ENCODE results near the gene FARS2.

The FARS2 gene

GRCh38 chr6:5567890-5568289, 306.6 kb downstream of the FARS2 start (continued):
- TF ChIP-seq ZNF704 (tag by site-specific recombination; IDR thresholded peaks at IDR 0.05), result no peak

GRCh38 chr6:5569491-5569890, 308.2 kb downstream of the FARS2 start:
- no peak for TF ChIP-seq SCRT2 (tag by site-specific recombination; IDR thresholded peaks at IDR 0.05)
- TF ChIP-seq ZNF510 (tag by site-specific recombination; IDR thresholded peaks at IDR 0.05; ENCODE audit: insufficient replicate concordance), result no peak
- no peak for TF ChIP-seq ZNF335 (tag by site-specific recombination; conservative IDR thresholded peaks at IDR 0.05)
- no peak for TF ChIP-seq ZFP69B (tag by site-specific recombination; IDR thresholded peaks at IDR 0.05)
- no peak for TF ChIP-seq PBX3 (CRISPR knock-in tag; IDR thresholded peaks at IDR 0.05)
- ChIA-PET POLR2A (no interaction called here), CTCF (interaction anchor here (0.6 to 0.7 kb wide), 2 partner anchors 22 to 41 kb away, joined by 3 read pairs; no protein-coding TSS in a partner anchor)
- Histone ChIP-seq H3K36me3 (ENCODE audit: control insufficient read depth in 2 of 2, insufficient read depth in 1 of 2, low read length in 2 of 2) (no peaks in the 10 kb centered on the region), H3K4me1 (ENCODE audit: control insufficient read depth, insufficient read depth, low read length) (peaks cover 2% of the 10 kb centered on the region; the same call in 1 of the 2 replicates), H3K4me3 (ENCODE audit: low read depth, low read length) (no peak overlapping the region), H3K27ac (ENCODE audit: extremely low read depth, low read depth, low read length) (no peak overlapping the region), H3K9me3 (ENCODE audit: control insufficient read depth, insufficient read depth, low read depth, low read length) (no peaks in the 10 kb centered on the region)

- Histone ChIP-seq H3K4me3 (ENCODE audit: low read depth, low read length) (no peak overlapping the region), H3K36me3 (ENCODE audit: control insufficient read depth in 2 of 2, insufficient read depth in 1 of 2, low read length in 2 of 2) (no peaks in the 10 kb centered on the region), H3K27ac (ENCODE audit: extremely low read depth, low read depth, low read length) (no peak overlapping the region), H3K4me1 (ENCODE audit: control insufficient read depth, insufficient read depth, low read length) (no peaks in the 10 kb centered on the region), H3K9me3 (ENCODE audit: control insufficient read depth, insufficient read depth, low read depth, low read length) (no peaks in the 10 kb centered on the region)
- POLR2A ChIA-PET, result no interaction called here
- TF ChIP-seq ZNF585B (tag by site-specific recombination; IDR thresholded peaks at IDR 0.05) (no peak), ZNF76 (tag by site-specific recombination; IDR thresholded peaks at IDR 0.05; ENCODE audit: borderline replicate concordance, low read depth) (no peak), ZNF776 (tag by site-specific recombination; IDR thresholded peaks at IDR 0.05; ENCODE audit: borderline replicate concordance) (no peak), ZSCAN18 (tag by site-specific recombination; IDR thresholded peaks at IDR 0.05) (no peak), ZNF48 (tag by site-specific recombination; IDR thresholded peaks at IDR 0.05) (no peak)
- CTCF ChIA-PET, result interaction anchor here (0.6 kb wide), 1 partner anchor 162 kb away, joined by 3 read pairs; no protein-coding TSS in a partner anchor
Observed at GRCh38 chr6:5570641-5571040, 309.3 kb downstream of the FARS2 start.

GRCh38 chr6:5580736-5581581, 319.6 kb downstream of the FARS2 start:
- Histone ChIP-seq H3K4me3 (ENCODE audit: low read depth, low read length) (no peak overlapping the region), H3K36me3 (ENCODE audit: control insufficient read depth in 2 of 2, insufficient read depth in 1 of 2, low read length in 2 of 2) (no peaks in the 10 kb centered on the region), H3K4me1 (ENCODE audit: control insufficient read depth, insufficient read depth, low read length) (no peaks in the 10 kb centered on the region), H3K9me3 (ENCODE audit: control insufficient read depth, insufficient read depth, low read depth, low read length) (no peaks in the 10 kb centered on the region), H3K27ac (ENCODE audit: extremely low read depth, low read depth, low read length) (no peak overlapping the region)
- CTCF ChIA-PET, result no interaction called here
- no peak for TF ChIP-seq MYNN (tag by site-specific recombination; IDR thresholded peaks at IDR 0.05; ENCODE audit: borderline replicate concordance)
- TF ChIP-seq ZNF155 (tag by site-specific recombination; IDR thresholded peaks at IDR 0.05), result no peak
- TF ChIP-seq ZNF664 (tag by site-specific recombination; IDR thresholded peaks at IDR 0.05), result no peak
- POLR2A ChIA-PET, result no interaction called here
